Psoas muscle (tissue), 8 donors: ENCODE results near the gene VWC2. TPM values are rescaled to one million over a fixed set of nuclear protein-coding genes. Genes with fewer than 3 reads are reported as not detected.

ENCODE experiments used
- ATAC-seq, 4 donors: fragments of 200-7000 bp; cut with Tn5 transposase; one replicate each; pipeline ENCODE4 v1.9.1; 2020; ENCODE audit warnings: moderate library complexity in 3 of 4, mild to moderate bottlenecking in 2 of 4
- DNase-seq, 2 donors: peaks; one replicate each; pipeline ENCODE4 v3.0.0-alpha.2; 2020
- H3K27ac ChIP-seq: fragments of 200-600 bp; one replicate; pipeline ENCODE4 v1.8.0; 2022
- H3K27me3 ChIP-seq, 3 donors: fragments of 200-600 bp in 1 of 3; one replicate each; pipeline versions ENCODE4 v1.6.1 to v1.8.0; 2013 to 2022; ENCODE audit warnings: low read length in 2 of 3, mild to moderate bottlenecking in 2 of 3, moderate library complexity in 1 of 3; ENCODE audit not compliant: insufficient read depth in 3 of 3
- H3K36me3 ChIP-seq, 2 donors: fragments of 200-600 bp in 1 of 2; one replicate each; pipeline versions ENCODE4 v1.6.1 to v1.8.0; 2013 to 2022; ENCODE audit warnings: low read depth in 1 of 2, mild to moderate bottlenecking in 1 of 2, moderate library complexity in 1 of 2; ENCODE audit not compliant: insufficient read depth in 1 of 2
- H3K4me1 ChIP-seq: fragments of 200-600 bp; one replicate; pipeline ENCODE4 v1.8.0; 2022
- H3K4me3 ChIP-seq: fragments of 200-600 bp; one replicate; pipeline ENCODE4 v1.8.0; 2022; ENCODE audit warnings: mild to moderate bottlenecking
- H3K9me3 ChIP-seq: fragments of 200-600 bp; one replicate; pipeline ENCODE4 v1.8.0; 2022
- CTCF ChIP-seq: fragments of 200-600 bp; IDR thresholded peaks from one replicate; pipeline ENCODE4 v1.8.0; 2022; ENCODE audit warnings: antibody characterized with exemption
- WGBS, 3 donors: extraction: QIAGEN DNeasy Blood & Tissue Kit; methylation state at CpG; one replicate each; pipeline versions ENCODE4 v1.1.6 to v1.1.7; 2013; 5-methylcytosine and 5-hydroxymethylcytosine counted together
- intact Hi-C, 2 donors: fragments of 100-400 bp; cut with DNase I; formaldehyde crosslinking; loops; one replicate each; pipeline versions ENCODE4 v1.11.0 to v1.14.2; 2022
- polyA plus RNA-seq, 3 donors: library from polyadenylated mRNA; stranded (reverse); fragments of 200-250 nt; gene quantifications; one replicate each; pipeline ENCODE4 v1.2.3, GENCODE V29; 2013
- total RNA-seq, 4 donors: library from RNA; stranded (reverse); fragmentation: NEBNext Ultra II Directional in 2 of 4; extraction: Animal tissue kit (Norgen Biotek cat#: 25700) in 2 of 4; gene quantifications; one replicate each; pipeline versions ENCODE4 v1.2.1 to v1.2.4, GENCODE V29; 2021 to 2023
- donor health status: healthy with polysubstance abuse.
- donor health status: DM: no; HTN: no; CAD: no; lungs with moderate emphysema.
- donor health status: Bipolar disorder and iron deficiency.
- donor health status: healthy.
- donor health status: DM: yes; HTN: yes; CAD: no.
- donor health status: DM: no; HTN: no; CAD: no.
- donor health status: DM: no; HTN: no; CAD: no.
- donor health status: DM: yes; HTN: yes; CAD: no.

The VWC2 gene
- total and polyA plus RNA-seq, 7 donors: under 0.01 to 0.01 TPM; not detected in 5

DNA sequence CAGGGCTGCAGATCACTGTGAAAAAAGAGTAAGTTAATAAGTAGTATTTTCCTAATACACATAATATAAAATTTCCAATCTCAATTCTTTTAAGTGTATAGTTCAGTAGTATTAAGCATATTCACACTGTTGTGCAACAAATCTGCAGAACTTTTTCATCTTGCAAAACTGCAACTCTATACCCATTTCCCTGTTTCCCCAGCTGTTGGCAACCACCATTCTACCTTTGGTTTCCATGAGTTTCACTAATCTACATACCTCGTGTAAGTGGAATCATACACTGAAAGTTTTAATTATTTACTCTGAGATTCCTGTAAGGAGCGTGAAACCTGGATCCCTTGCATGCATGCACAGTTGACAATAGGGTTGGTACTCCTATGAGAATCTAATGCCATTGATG lies 164.2 kb downstream of the VWC2 start:
- WGBS, 3 donors: 81 to 83% (median 83%) methylated on average over 2 of the region's 2 CpGs
- DNase-seq: no peak
- ATAC-seq: no peak
- H3K9me3 ChIP-seq: no peaks in the 10 kb centered on the region
- no peak for TF ChIP-seq CTCF
- H3K4me1 ChIP-seq: no peaks in the 10 kb centered on the region
- H3K27me3 ChIP-seq: no peaks in the 10 kb centered on the region
- no peak overlapping the region for H3K27ac ChIP-seq
- H3K4me3 ChIP-seq: no peak overlapping the region
- no peaks in the 10 kb centered on the region for H3K36me3 ChIP-seq
- intact Hi-C loops: no loop called here
